H9 (cell line): ENCODE data around the gene KLHDC3. TPM values are rescaled to one million over a fixed set of nuclear protein-coding genes. Genes with fewer than 3 reads are reported as not detected.

ENCODE experiments used
- DNase-seq: peaks from one replicate; pipeline ENCODE4 v3.0.0-alpha.2; 2017
- H2AFZ ChIP-seq: one replicate; pipeline ENCODE4 v1.6.1; 2013; ENCODE audit warnings: mild to moderate bottlenecking, low read length, control low read depth, moderate library complexity
- H2AK5ac ChIP-seq: 2 replicates; pipeline ENCODE4 v1.6.1; 2013; ENCODE audit warnings: low read length, control low read depth, mixed read lengths; ENCODE audit not compliant: insufficient read length
- H2BK120ac ChIP-seq: one replicate; pipeline ENCODE4 v1.6.1; 2013; ENCODE audit warnings: low read depth, mild to moderate bottlenecking, low read length, control low read depth, inconsistent platforms; ENCODE audit not compliant: poor library complexity, severe bottlenecking
- H2BK12ac ChIP-seq: 2 replicates; pipeline ENCODE4 v1.6.1; 2013; ENCODE audit warnings: low read length, control low read depth, mixed read lengths, low read depth; ENCODE audit not compliant: insufficient read length
- H2BK15ac ChIP-seq: 2 replicates; pipeline ENCODE4 v1.6.1; 2013; ENCODE audit warnings: low read depth, low read length, control low read depth
- H2BK20ac ChIP-seq: one replicate; pipeline ENCODE4 v1.6.1; 2013; ENCODE audit warnings: low read depth, mild to moderate bottlenecking, low read length, control low read depth, inconsistent platforms; ENCODE audit not compliant: poor library complexity, severe bottlenecking
- H2BK5ac ChIP-seq: 2 replicates; pipeline ENCODE4 v1.6.1; 2013; ENCODE audit warnings: low read length, control low read depth, mixed read lengths; ENCODE audit not compliant: insufficient read length
- H3K14ac ChIP-seq: 2 replicates; pipeline ENCODE4 v1.6.1; 2013; ENCODE audit warnings: low read length, control low read depth; ENCODE audit not compliant: insufficient read depth
- H3K18ac ChIP-seq: 2 replicates; pipeline ENCODE4 v1.6.1; 2013; ENCODE audit warnings: low read depth, mild to moderate bottlenecking, mixed read lengths, low read length, control low read depth; ENCODE audit not compliant: insufficient read length
- H3K23ac ChIP-seq: 2 replicates; pipeline ENCODE4 v1.6.1; 2013; ENCODE audit warnings: low read length, control low read depth, mixed read lengths, low read depth; ENCODE audit not compliant: insufficient read length
- H3K23me2 ChIP-seq: 2 replicates; pipeline ENCODE4 v1.6.1; 2013; ENCODE audit warnings: low read depth, mild to moderate bottlenecking, mixed read lengths, low read length, control low read depth; ENCODE audit not compliant: insufficient read length, poor library complexity, severe bottlenecking
- H3K27ac ChIP-seq: 2 replicates; pipeline ENCODE4 v1.5.1; 2013; ENCODE audit warnings: low read length, control low read depth, mixed read lengths, low read depth; ENCODE audit not compliant: insufficient read length
- H3K27me3 ChIP-seq: 2 replicates; pipeline ENCODE4 v1.6.1; 2013; ENCODE audit warnings: low read length, control low read depth, inconsistent platforms; ENCODE audit not compliant: insufficient read depth
- H3K4ac ChIP-seq: 2 replicates; pipeline ENCODE4 v1.6.1; 2013; ENCODE audit warnings: low read depth, mild to moderate bottlenecking, control low read depth, inconsistent platforms, low read length, moderate library complexity
- H3K4me1 ChIP-seq: 2 replicates; pipeline ENCODE4 v1.6.1; 2013; ENCODE audit warnings: low read length, control low read depth, inconsistent platforms; ENCODE audit not compliant: insufficient read depth
- H3K4me2 ChIP-seq: 2 replicates; pipeline ENCODE4 v1.6.1; 2013; ENCODE audit warnings: low read length, control low read depth, mixed read lengths; ENCODE audit not compliant: insufficient read length, insufficient read depth
- H3K56ac ChIP-seq: 2 replicates; pipeline ENCODE4 v1.6.1; 2013; ENCODE audit warnings: low read depth, mild to moderate bottlenecking, mixed read lengths, low read length, control low read depth; ENCODE audit not compliant: insufficient read length
- H3K79me1 ChIP-seq: 2 replicates; pipeline ENCODE4 v1.6.1; 2013; ENCODE audit warnings: low read depth, mild to moderate bottlenecking, moderate library complexity, low read length, control low read depth, inconsistent platforms; ENCODE audit not compliant: insufficient read depth, poor library complexity, severe bottlenecking
- H3K79me2 ChIP-seq: 2 replicates; pipeline ENCODE4 v1.6.1; 2013; ENCODE audit warnings: low read length, control low read depth, inconsistent platforms; ENCODE audit not compliant: insufficient read depth
- H3K9ac ChIP-seq: 2 replicates; pipeline ENCODE4 v1.6.1; 2013; ENCODE audit warnings: low read length, control low read depth, mixed read lengths; ENCODE audit not compliant: insufficient read length; ENCODE audit errors: extremely low read depth
- H3K9me3 ChIP-seq: one replicate; pipeline ENCODE4 v1.6.1; 2013; ENCODE audit warnings: low read depth, low read length, inconsistent platforms; ENCODE audit not compliant: control insufficient read depth
- H3T11ph ChIP-seq: one replicate; pipeline ENCODE4 v1.6.1; 2013; ENCODE audit warnings: mild to moderate bottlenecking, low read length, control low read depth, inconsistent platforms
- H4K20me1 ChIP-seq: one replicate; pipeline ENCODE4 v1.6.1; 2013; ENCODE audit not compliant: control insufficient read depth, insufficient read length, insufficient read depth
- H4K5ac ChIP-seq: 2 replicates; pipeline ENCODE4 v1.6.1; 2013; ENCODE audit warnings: low read depth, mild to moderate bottlenecking, mixed read lengths, low read length, control low read depth; ENCODE audit not compliant: insufficient read length
- H4K8ac ChIP-seq: replicated peaks from 2 replicates; pipeline ENCODE4 v1.6.1; 2013; ENCODE audit warnings: low read length, control low read depth, mixed read lengths, low read depth; ENCODE audit not compliant: insufficient read length
- H4K91ac ChIP-seq: 2 replicates; pipeline ENCODE4 v1.6.1; 2013; ENCODE audit warnings: low read depth, mild to moderate bottlenecking, moderate library complexity, mixed read lengths, low read length, control low read depth; ENCODE audit not compliant: insufficient read length
- H3K27ac Mint-ChIP-seq, 3 experiments: 2 replicates in 2 of 3; 3 replicates in 1 of 3; pipeline ENCODE4 v1.8.0; 2020 to 2021; ENCODE audit warnings: mixed read lengths in 3 of 3, mild to moderate bottlenecking in 1 of 3, moderate library complexity in 1 of 3
- H3K27me3 Mint-ChIP-seq: 2 replicates; pipeline ENCODE4 v1.8.0; 2021; ENCODE audit warnings: low read depth, mild to moderate bottlenecking, moderate library complexity, mixed read lengths
- H3K36me3 Mint-ChIP-seq, 3 experiments: 2 replicates in 2 of 3; 3 replicates in 1 of 3; pipeline ENCODE4 v1.8.0; 2020 to 2021; ENCODE audit warnings: low read depth in 3 of 3, mixed read lengths in 3 of 3; ENCODE audit not compliant: insufficient read depth in 1 of 3
- H3K4me1 Mint-ChIP-seq, 2 experiments: 2 replicates each; pipeline ENCODE4 v1.8.0; 2020; ENCODE audit warnings: mixed read lengths in 2 of 2
- H3K4me3 Mint-ChIP-seq, 2 experiments: 2 replicates in 1 of 2; 3 replicates in 1 of 2; pipeline ENCODE4 v1.8.0; 2020 to 2021; ENCODE audit warnings: mild to moderate bottlenecking in 2 of 2, mixed read lengths in 2 of 2, moderate library complexity in 1 of 2
- H3K9me3 Mint-ChIP-seq, 2 experiments: 2 replicates in 1 of 2; 3 replicates in 1 of 2; pipeline ENCODE4 v1.8.0; 2020; ENCODE audit warnings: mild to moderate bottlenecking in 2 of 2, mixed read lengths in 2 of 2, moderate library complexity in 1 of 2
- CTCF ChIP-seq: fragments of 200-600 bp; sonication (generic); conservative IDR thresholded peaks from 3 replicates; pipeline ENCODE4 v1.8.0; 2021; ENCODE audit warnings: antibody characterized with exemption, mild to moderate bottlenecking
- WGBS: extraction: QIAGEN DNeasy Blood & Tissue Kit; methylation state at CpG from one replicate; pipeline ENCODE4 v1.1.7; 2013; ENCODE audit warnings: missing lambda C conversion rate, low lambda C conversion rate, mixed read lengths; ENCODE audit not compliant: insufficient read length; ENCODE audit errors: extremely low coverage; 5-methylcytosine and 5-hydroxymethylcytosine counted together
- total RNA-seq: library from RNA; stranded (reverse); gene quantifications from 2 replicates; pipeline ENCODE4 v1.2.1, GENCODE V29; 2021

KLHDC3 gene
- total RNA-seq, 1 experiment from 2014 or later = 146 TPM

DNA sequence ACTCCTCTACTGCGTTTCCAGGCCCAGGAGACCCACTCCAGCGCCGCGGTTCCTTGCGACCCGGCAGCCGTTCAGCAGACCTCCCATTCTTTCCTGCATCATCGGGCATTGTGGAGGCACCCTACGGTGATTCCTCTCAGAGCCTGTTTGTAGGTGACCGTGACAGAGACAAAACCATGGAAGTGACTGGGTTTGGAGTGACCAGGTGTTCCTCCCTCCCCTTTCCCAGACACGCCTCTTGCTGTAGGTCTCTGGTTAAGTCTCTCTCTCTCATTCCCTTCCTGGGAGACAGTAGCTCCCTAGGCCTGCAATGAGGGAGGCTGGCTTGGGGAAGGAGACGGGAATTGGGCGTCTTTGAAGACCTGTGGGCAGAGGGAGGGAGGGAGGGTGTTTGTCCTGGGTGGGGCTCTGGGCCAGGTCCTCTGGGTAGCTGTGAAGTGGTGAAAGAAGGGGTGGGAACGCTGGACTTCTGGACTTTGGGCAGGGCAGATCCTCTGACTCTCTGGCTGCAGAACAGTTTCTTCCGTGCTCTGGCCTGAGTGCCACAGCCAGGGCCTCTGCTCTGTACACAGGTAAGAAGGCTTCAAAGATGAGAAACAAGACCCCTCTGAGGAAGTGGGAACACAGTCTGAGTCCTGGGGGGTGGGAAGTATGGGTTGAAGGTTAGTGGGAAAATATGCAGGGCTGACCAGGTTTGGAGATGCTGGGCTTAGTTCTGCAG lies 46.1 kb downstream of the KLHDC3 start:
- Histone ChIP-seq H3K9ac (peak overlapping the region; percentile 49), H2AFZ (no peak overlapping the region), H2BK15ac (no peak overlapping the region), H3K79me2 (peaks cover 10% of the 10 kb centered on the region; the same call in 1 of the 2 replicates), H3K27me3 (no peaks in the 10 kb centered on the region), H2BK20ac (no peak overlapping the region), H3K56ac (no peak overlapping the region), H3K23ac (no peak overlapping the region), H2AK5ac (no peak overlapping the region), H3K9me3 (no peaks in the 10 kb centered on the region), H3K14ac (no peak overlapping the region), H4K91ac (no peak overlapping the region), H3K27ac (no peak overlapping the region), H4K20me1 (no peaks in the 10 kb centered on the region), H3K79me1 (peaks cover 3% of the 10 kb centered on the region), H3K23me2 (no peaks in the 10 kb centered on the region), H3K4me2 (peak overlapping the region; percentile 74), H3K4ac (no peak overlapping the region), H3T11ph (no peak overlapping the region), H2BK120ac (no peak overlapping the region), H4K5ac (no peak overlapping the region), H4K8ac (no peak overlapping the region), H2BK5ac (no peak overlapping the region), H2BK12ac (no peak overlapping the region), H3K18ac (peak overlapping the region; percentile 36), H3K4me1 (0 out of 2 replicates have a peak, but pooled peaks cover 4% of the 10 kb centered on the region)
- Mint-ChIP-seq H3K27ac (peak overlapping the region; percentile 99 to 100 (median 99)), H3K9me3 (no peaks in the 10 kb centered on the region), H3K4me3 (peak overlapping the region; percentile 93 to 96), H3K4me1 (peaks cover 20 to 22% of the 10 kb centered on the region in 2 experiments), H3K27me3 (no peaks in the 10 kb centered on the region), H3K36me3 (peaks cover 15 to 39% (median 24%) of the 10 kb centered on the region in 3 experiments)
- TF ChIP-seq CTCF = no peak
- DNase-seq = no peak
- no CpG with 5 or more reads among the region's 15 CpGs for WGBS
